GM23338 (cell line): Measurements from ENCODE around the gene DNAJC4. TPM values are rescaled to one million over a fixed set of nuclear protein-coding genes. Genes with fewer than 3 reads are reported as not detected.

ENCODE experiments used
- ATAC-seq: fragments of 200-7000 bp; cut with Tn5 transposase; 3 replicates; pipeline ENCODE4 v1.9.1; 2020
- DNase-seq: peaks from one replicate; pipeline ENCODE4 v3.0.0-alpha.2; 2015; ENCODE audit warnings: low spot score
- H2AFZ ChIP-seq: fragments of 200-600 bp; sonication (generic); 2 replicates; pipeline ENCODE4 v1.8.0; 2016; ENCODE audit warnings: antibody characterized with exemption, mild to moderate bottlenecking, moderate library complexity
- H3F3A ChIP-seq: fragments of 200-600 bp; sonication (generic); replicated peaks from 2 replicates; pipeline ENCODE4 v1.8.0; 2017; ENCODE audit warnings: antibody characterized with exemption, mixed run types, low read depth
- H3K27ac ChIP-seq: fragments of 200-600 bp; sonication (generic); 2 replicates; pipeline ENCODE4 v1.6.1; 2016; ENCODE audit warnings: low read depth
- H3K27me3 ChIP-seq: fragments of 200-600 bp; sonication (generic); 2 replicates; pipeline ENCODE4 v1.8.0; 2016; ENCODE audit warnings: mild to moderate bottlenecking, mixed run types, moderate library complexity; ENCODE audit not compliant: insufficient read depth
- H3K36me3 ChIP-seq: fragments of 200-600 bp; sonication (generic); 2 replicates; pipeline ENCODE4 v1.8.0; 2016; ENCODE audit warnings: mild to moderate bottlenecking; ENCODE audit not compliant: insufficient read depth
- H3K4me1 ChIP-seq: fragments of 200-600 bp; sonication (generic); 2 replicates; pipeline ENCODE4 v1.8.0; 2016; ENCODE audit warnings: mild to moderate bottlenecking, moderate library complexity; ENCODE audit not compliant: insufficient read depth
- H3K4me2 ChIP-seq: fragments of 200-600 bp; sonication (generic); 2 replicates; pipeline ENCODE4 v1.7.1; 2017; ENCODE audit warnings: mixed run types
- H3K4me3 ChIP-seq: fragments of 200-600 bp; sonication (generic); 2 replicates; pipeline ENCODE4 v1.6.1; 2016; ENCODE audit warnings: mixed run types
- H3K79me2 ChIP-seq: fragments of 200-600 bp; sonication (generic); replicated peaks from 2 replicates; pipeline ENCODE4 v1.8.0; 2017; ENCODE audit warnings: mild to moderate bottlenecking; ENCODE audit not compliant: insufficient read depth
- H3K9me2 ChIP-seq: fragments of 200-600 bp; sonication (generic); 2 replicates; pipeline ENCODE4 v1.8.0; 2017; ENCODE audit not compliant: insufficient read depth
- H4K20me1 ChIP-seq: fragments of 200-600 bp; sonication (generic); replicated peaks from 2 replicates; pipeline ENCODE4 v1.8.0; 2017; ENCODE audit warnings: mild to moderate bottlenecking; ENCODE audit not compliant: insufficient read depth
- H3K27ac Mint-ChIP-seq: 2 replicates; pipeline ENCODE4 v1.8.0; 2020; ENCODE audit warnings: inconsistent platforms, mild to moderate bottlenecking, moderate library complexity, mixed read lengths
- H3K27me3 Mint-ChIP-seq: 3 replicates; pipeline ENCODE4 v1.8.0; 2022; ENCODE audit warnings: low read depth, mild to moderate bottlenecking, moderate library complexity, mixed read lengths, inconsistent platforms; ENCODE audit not compliant: insufficient read depth, poor library complexity
- H3K36me3 Mint-ChIP-seq: 3 replicates; pipeline ENCODE4 v1.8.0; 2021; ENCODE audit warnings: low read depth, mild to moderate bottlenecking, inconsistent platforms, moderate library complexity, mixed read lengths
- H3K4me1 Mint-ChIP-seq: 3 replicates; pipeline ENCODE4 v1.8.0; 2020; ENCODE audit warnings: mild to moderate bottlenecking, inconsistent platforms, mixed read lengths
- H3K4me3 Mint-ChIP-seq: 3 replicates; pipeline ENCODE4 v1.8.0; 2021; ENCODE audit warnings: moderate library complexity, mild to moderate bottlenecking, inconsistent platforms, mixed read lengths
- H3K9me3 Mint-ChIP-seq: 3 replicates; pipeline ENCODE4 v1.8.0; 2020; ENCODE audit warnings: moderate library complexity, mild to moderate bottlenecking, inconsistent platforms, mixed read lengths
- CREB1 ChIP-seq: fragments of 250-450 bp; sonication (Bioruptor Pico); IDR thresholded peaks from 2 replicates; pipeline ENCODE4 v1.5.0; 2020; ENCODE audit warnings: low read depth, mild to moderate bottlenecking, moderate library complexity
- EZH2 ChIP-seq: fragments of 200-600 bp; sonication (generic); IDR thresholded peaks from one replicate; pipeline ENCODE4 v1.8.0; 2017; ENCODE audit warnings: antibody characterized with exemption, mild to moderate bottlenecking, low read depth; ENCODE audit not compliant: unreplicated experiment
- EZH2phosphoT487 ChIP-seq: fragments of 200-600 bp; sonication (generic); IDR thresholded peaks from one replicate; pipeline ENCODE4 v1.8.1; 2018; ENCODE audit warnings: antibody characterized with exemption; ENCODE audit not compliant: unreplicated experiment
- JUNB ChIP-seq: IDR thresholded peaks from one replicate; pipeline ENCODE4 v1.6.1; 2016; ENCODE audit warnings: antibody characterized with exemption; ENCODE audit not compliant: unreplicated experiment
- NANOG ChIP-seq: IDR thresholded peaks from 2 replicates; pipeline ENCODE4 v1.6.1; 2016; ENCODE audit warnings: antibody characterized with exemption, borderline replicate concordance
- POLR2AphosphoS5 ChIP-seq: IDR thresholded peaks from 2 replicates; pipeline ENCODE4 v1.6.1; 2016; ENCODE audit warnings: antibody characterized with exemption, low read depth
- STAT1 ChIP-seq: IDR thresholded peaks from one replicate; pipeline ENCODE4 v1.6.1; 2016; ENCODE audit warnings: antibody characterized with exemption; ENCODE audit not compliant: unreplicated experiment
- ZNF114 ChIP-seq: fragments of 250-450 bp; sonication (Bioruptor Pico); IDR thresholded peaks from 2 replicates; pipeline ENCODE4 v1.5.0; 2020; ENCODE audit warnings: mild to moderate bottlenecking, moderate library complexity
- ZNF331 ChIP-seq: fragments of 250-450 bp; sonication (Bioruptor Pico); IDR thresholded peaks from 2 replicates; pipeline ENCODE4 v1.5.0; 2020; ENCODE audit warnings: low read depth, mild to moderate bottlenecking, moderate library complexity
- polyA plus RNA-seq: library from polyadenylated mRNA; unstranded; fragments of >200 nt; fragmentation: Nextera tagmentation; extraction: Ambion mirVana; gene quantifications from 2 replicates; pipeline ENCODE4 v1.2.1, GENCODE V29; 2016
- total RNA-seq: library from RNA; depleted of rRNA; stranded (reverse); fragments of >200 nt; shearing (Covaris generic); gene quantifications from 2 replicates; pipeline ENCODE4 v1.2.3, GENCODE V29; 2014
- TF ChIP-seq, protein P1 (sequence below): IDR thresholded peaks from 2 replicates; pipeline ENCODE4 v1.6.1; 2016; ENCODE audit warnings: antibody characterized with exemption
- TF ChIP-seq, protein P2 (sequence below): IDR thresholded peaks from one replicate; pipeline ENCODE4 v1.6.1; 2018; ENCODE audit warnings: antibody characterized with exemption; ENCODE audit not compliant: unreplicated experiment
- TF ChIP-seq, protein P3 (sequence below), 2 experiments: fragments of 200-600 bp in 1 of 2; sonication (generic) in 1 of 2; conservative IDR thresholded peaks; 2 replicates each; pipeline versions ENCODE4 v1.5.1 to v1.6.1; 2016 to 2017; ENCODE audit warnings: antibody characterized with exemption in 2 of 2, low read depth in 2 of 2, mild to moderate bottlenecking in 2 of 2, moderate library complexity in 1 of 2
- TF ChIP-seq, protein P4 (sequence below): fragments of 250-450 bp; sonication (Bioruptor Pico); IDR thresholded peaks from 2 replicates; pipeline ENCODE4 v1.5.0; 2020; ENCODE audit warnings: mild to moderate bottlenecking, moderate library complexity

Gene DNAJC4
- total and polyA plus RNA-seq, 2 experiments from 2014 or later = 10.5 to 34.4 TPM

DNA sequence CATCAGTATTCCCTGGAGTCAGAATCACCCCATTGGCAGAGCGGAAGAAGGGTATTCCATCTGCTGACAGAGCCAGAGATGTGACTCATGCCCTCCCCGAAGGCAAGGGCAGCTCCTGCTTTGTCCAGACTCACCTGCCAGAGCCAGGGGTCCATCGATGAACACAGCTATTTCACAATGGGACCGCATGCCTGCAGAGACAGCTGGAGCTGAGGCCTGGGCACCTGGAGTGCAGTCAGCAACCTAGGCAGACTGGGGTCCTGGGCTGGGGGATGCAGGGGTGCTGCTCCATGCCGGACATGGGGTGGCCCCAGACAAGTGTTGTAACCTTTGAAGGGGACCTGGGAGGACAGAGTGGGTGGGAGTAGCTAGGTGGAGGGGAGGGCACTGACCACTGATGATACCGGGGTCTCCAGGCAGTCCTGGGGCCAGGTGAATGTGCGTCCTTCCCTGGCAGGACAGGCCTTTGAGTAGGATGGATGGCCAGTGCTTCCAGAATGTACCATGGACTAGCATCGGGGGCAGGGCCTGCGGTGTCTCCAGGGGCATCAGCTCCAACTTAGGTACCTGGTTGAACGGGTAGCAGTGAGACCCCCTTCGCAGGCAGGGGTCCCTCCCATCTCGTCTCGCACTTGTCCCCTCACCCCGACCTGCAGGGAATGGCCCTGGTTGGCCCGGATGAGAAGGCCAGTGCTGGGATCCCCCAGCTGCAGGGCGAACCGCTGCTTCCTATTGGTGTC is 6.0 kb upstream of the DNAJC4 start:
- Histone ChIP-seq H3K27me3 (no peaks in the 10 kb centered on the region), H3K4me3 (no peak overlapping the region), H4K20me1 (no peaks in the 10 kb centered on the region), H3K4me2 (no peak overlapping the region), H3K9me2 (no peaks in the 10 kb centered on the region), H3K36me3 (no peaks in the 10 kb centered on the region; the same call in 1 of the 2 replicates), H3K79me2 (no peaks in the 10 kb centered on the region; the same call in 1 of the 2 replicates), H2AFZ (no peak overlapping the region), H3F3A (0 out of 2 replicates have a peak, but pooled peaks cover 3% of the 10 kb centered on the region), H3K27ac (no peak overlapping the region), H3K4me1 (no peaks in the 10 kb centered on the region; the same call in 1 of the 2 replicates)
- H3K4me1 Mint-ChIP-seq = peaks cover 9% of the 10 kb centered on the region
- no peaks in the 10 kb centered on the region for H3K36me3 Mint-ChIP-seq
- H3K27ac Mint-ChIP-seq = no peak overlapping the region
- peak overlapping the region; percentile 89; the same call in 2 of the 3 replicates for H3K4me3 Mint-ChIP-seq
- TF ChIP-seq STAT1 (no peak), EZH2phosphoT487 (no peak), ZNF114 (CRISPR knock-in tag) (no peak), CREB1 (CRISPR knock-in tag) (no peak), ZNF331 (CRISPR knock-in tag) (no peak), NANOG (no peak), JUNB (no peak), POLR2AphosphoS5 (no peak; the same call in 1 of the 2 replicates), EZH2 (no peak)
- TF ChIP-seq, protein P1, sequence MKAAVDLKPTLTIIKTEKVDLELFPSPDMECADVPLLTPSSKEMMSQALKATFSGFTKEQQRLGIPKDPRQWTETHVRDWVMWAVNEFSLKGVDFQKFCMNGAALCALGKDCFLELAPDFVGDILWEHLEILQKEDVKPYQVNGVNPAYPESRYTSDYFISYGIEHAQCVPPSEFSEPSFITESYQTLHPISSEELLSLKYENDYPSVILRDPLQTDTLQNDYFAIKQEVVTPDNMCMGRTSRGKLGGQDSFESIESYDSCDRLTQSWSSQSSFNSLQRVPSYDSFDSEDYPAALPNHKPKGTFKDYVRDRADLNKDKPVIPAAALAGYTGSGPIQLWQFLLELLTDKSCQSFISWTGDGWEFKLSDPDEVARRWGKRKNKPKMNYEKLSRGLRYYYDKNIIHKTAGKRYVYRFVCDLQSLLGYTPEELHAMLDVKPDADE = no peak
- TF ChIP-seq, protein P2, sequence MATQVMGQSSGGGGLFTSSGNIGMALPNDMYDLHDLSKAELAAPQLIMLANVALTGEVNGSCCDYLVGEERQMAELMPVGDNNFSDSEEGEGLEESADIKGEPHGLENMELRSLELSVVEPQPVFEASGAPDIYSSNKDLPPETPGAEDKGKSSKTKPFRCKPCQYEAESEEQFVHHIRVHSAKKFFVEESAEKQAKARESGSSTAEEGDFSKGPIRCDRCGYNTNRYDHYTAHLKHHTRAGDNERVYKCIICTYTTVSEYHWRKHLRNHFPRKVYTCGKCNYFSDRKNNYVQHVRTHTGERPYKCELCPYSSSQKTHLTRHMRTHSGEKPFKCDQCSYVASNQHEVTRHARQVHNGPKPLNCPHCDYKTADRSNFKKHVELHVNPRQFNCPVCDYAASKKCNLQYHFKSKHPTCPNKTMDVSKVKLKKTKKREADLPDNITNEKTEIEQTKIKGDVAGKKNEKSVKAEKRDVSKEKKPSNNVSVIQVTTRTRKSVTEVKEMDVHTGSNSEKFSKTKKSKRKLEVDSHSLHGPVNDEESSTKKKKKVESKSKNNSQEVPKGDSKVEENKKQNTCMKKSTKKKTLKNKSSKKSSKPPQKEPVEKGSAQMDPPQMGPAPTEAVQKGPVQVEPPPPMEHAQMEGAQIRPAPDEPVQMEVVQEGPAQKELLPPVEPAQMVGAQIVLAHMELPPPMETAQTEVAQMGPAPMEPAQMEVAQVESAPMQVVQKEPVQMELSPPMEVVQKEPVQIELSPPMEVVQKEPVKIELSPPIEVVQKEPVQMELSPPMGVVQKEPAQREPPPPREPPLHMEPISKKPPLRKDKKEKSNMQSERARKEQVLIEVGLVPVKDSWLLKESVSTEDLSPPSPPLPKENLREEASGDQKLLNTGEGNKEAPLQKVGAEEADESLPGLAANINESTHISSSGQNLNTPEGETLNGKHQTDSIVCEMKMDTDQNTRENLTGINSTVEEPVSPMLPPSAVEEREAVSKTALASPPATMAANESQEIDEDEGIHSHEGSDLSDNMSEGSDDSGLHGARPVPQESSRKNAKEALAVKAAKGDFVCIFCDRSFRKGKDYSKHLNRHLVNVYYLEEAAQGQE = no peak
- TF ChIP-seq, protein P3, sequence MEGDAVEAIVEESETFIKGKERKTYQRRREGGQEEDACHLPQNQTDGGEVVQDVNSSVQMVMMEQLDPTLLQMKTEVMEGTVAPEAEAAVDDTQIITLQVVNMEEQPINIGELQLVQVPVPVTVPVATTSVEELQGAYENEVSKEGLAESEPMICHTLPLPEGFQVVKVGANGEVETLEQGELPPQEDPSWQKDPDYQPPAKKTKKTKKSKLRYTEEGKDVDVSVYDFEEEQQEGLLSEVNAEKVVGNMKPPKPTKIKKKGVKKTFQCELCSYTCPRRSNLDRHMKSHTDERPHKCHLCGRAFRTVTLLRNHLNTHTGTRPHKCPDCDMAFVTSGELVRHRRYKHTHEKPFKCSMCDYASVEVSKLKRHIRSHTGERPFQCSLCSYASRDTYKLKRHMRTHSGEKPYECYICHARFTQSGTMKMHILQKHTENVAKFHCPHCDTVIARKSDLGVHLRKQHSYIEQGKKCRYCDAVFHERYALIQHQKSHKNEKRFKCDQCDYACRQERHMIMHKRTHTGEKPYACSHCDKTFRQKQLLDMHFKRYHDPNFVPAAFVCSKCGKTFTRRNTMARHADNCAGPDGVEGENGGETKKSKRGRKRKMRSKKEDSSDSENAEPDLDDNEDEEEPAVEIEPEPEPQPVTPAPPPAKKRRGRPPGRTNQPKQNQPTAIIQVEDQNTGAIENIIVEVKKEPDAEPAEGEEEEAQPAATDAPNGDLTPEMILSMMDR (conservative IDR thresholded peaks at IDR 0.05; ENCODE audit: low read depth in 2 of 2) = no peak
- TF ChIP-seq, protein P4, sequence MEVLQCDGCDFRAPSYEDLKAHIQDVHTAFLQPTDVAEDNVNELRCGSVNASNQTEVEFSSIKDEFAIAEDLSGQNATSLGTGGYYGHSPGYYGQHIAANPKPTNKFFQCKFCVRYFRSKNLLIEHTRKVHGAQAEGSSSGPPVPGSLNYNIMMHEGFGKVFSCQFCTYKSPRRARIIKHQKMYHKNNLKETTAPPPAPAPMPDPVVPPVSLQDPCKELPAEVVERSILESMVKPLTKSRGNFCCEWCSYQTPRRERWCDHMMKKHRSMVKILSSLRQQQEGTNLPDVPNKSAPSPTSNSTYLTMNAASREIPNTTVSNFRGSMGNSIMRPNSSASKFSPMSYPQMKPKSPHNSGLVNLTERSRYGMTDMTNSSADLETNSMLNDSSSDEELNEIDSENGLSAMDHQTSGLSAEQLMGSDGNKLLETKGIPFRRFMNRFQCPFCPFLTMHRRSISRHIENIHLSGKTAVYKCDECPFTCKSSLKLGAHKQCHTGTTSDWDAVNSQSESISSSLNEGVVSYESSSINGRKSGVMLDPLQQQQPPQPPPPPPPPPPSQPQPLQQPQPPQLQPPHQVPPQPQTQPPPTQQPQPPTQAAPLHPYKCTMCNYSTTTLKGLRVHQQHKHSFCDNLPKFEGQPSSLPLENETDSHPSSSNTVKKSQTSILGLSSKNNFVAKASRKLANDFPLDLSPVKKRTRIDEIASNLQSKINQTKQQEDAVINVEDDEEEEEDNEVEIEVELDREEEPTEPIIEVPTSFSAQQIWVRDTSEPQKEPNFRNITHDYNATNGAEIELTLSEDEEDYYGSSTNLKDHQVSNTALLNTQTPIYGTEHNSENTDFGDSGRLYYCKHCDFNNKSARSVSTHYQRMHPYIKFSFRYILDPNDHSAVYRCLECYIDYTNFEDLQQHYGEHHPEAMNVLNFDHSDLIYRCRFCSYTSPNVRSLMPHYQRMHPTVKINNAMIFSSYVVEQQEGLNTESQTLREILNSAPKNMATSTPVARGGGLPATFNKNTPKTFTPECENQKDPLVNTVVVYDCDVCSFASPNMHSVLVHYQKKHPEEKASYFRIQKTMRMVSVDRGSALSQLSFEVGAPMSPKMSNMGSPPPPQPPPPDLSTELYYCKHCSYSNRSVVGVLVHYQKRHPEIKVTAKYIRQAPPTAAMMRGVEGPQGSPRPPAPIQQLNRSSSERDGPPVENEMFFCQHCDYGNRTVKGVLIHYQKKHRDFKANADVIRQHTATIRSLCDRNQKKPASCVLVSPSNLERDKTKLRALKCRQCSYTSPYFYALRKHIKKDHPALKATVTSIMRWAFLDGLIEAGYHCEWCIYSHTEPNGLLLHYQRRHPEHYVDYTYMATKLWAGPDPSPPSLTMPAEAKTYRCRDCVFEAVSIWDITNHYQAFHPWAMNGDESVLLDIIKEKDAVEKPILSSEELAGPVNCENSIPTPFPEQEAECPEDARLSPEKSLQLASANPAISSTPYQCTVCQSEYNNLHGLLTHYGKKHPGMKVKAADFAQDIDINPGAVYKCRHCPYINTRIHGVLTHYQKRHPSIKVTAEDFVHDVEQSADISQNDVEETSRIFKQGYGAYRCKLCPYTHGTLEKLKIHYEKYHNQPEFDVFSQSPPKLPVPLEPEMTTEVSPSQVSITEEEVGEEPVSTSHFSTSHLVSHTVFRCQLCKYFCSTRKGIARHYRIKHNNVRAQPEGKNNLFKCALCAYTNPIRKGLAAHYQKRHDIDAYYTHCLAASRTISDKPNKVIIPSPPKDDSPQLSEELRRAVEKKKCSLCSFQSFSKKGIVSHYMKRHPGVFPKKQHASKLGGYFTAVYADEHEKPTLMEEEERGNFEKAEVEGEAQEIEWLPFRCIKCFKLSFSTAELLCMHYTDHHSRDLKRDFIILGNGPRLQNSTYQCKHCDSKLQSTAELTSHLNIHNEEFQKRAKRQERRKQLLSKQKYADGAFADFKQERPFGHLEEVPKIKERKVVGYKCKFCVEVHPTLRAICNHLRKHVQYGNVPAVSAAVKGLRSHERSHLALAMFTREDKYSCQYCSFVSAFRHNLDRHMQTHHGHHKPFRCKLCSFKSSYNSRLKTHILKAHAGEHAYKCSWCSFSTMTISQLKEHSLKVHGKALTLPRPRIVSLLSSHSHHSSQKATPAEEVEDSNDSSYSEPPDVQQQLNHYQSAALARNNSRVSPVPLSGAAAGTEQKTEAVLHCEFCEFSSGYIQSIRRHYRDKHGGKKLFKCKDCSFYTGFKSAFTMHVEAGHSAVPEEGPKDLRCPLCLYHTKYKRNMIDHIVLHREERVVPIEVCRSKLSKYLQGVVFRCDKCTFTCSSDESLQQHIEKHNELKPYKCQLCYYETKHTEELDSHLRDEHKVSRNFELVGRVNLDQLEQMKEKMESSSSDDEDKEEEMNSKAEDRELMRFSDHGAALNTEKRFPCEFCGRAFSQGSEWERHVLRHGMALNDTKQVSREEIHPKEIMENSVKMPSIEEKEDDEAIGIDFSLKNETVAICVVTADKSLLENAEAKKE (CRISPR knock-in tag) = no peak
- DNase-seq (no peak), ATAC-seq (no peak)
- H3K27me3 Mint-ChIP-seq = peaks cover 4% of the 10 kb centered on the region
- no peaks in the 10 kb centered on the region for H3K9me3 Mint-ChIP-seq
